Rectal smooth muscle tissue (tissue), 1 donor: ENCODE measurements around the gene ALX1.
"Not testable (repeated sequence)": the region's sequence is repeated elsewhere in the genome, so short reads cannot be mapped to it uniquely, and the experiment has no call there.

Experiments
- H3K27ac ChIP-seq: one replicate; pipeline ENCODE4 v1.7.0; 2013; ENCODE audit warnings: low read depth, low read length, inconsistent platforms
- H3K27me3 ChIP-seq: one replicate; pipeline ENCODE4 v1.7.0; 2013; ENCODE audit warnings: low read length; ENCODE audit not compliant: control insufficient read depth, insufficient read depth
- H3K36me3 ChIP-seq: one replicate; pipeline ENCODE4 v1.7.0; 2013; ENCODE audit warnings: low read length; ENCODE audit not compliant: control insufficient read depth, insufficient read depth
- H3K4me1 ChIP-seq: one replicate; pipeline ENCODE4 v1.7.0; 2013; ENCODE audit warnings: low read length; ENCODE audit not compliant: control insufficient read depth, insufficient read depth
- H3K4me3 ChIP-seq: one replicate; pipeline ENCODE4 v1.7.0; 2013; ENCODE audit warnings: low read length
- H3K9ac ChIP-seq: one replicate; pipeline ENCODE4 v1.7.0; 2013; ENCODE audit warnings: low read length

The ALX1 gene

GRCh38 chr12:85310025-85310424 is 30.0 kb downstream of the ALX1 start:
- Histone ChIP-seq H3K27ac (no peak overlapping the region), H3K4me3 (no peak overlapping the region), H3K9ac (no peak overlapping the region), H3K36me3 (no peaks in the 10 kb centered on the region), H3K27me3 (no peaks in the 10 kb centered on the region), H3K4me1 (no peaks in the 10 kb centered on the region)

GRCh38 chr12:85310456-85311076 is 30.5 kb downstream of the ALX1 start:
- no peaks in the 10 kb centered on the region for H3K36me3 ChIP-seq
- H3K27ac ChIP-seq = no peak overlapping the region
- H3K27me3 ChIP-seq = no peaks in the 10 kb centered on the region
- H3K4me3 ChIP-seq = no peak overlapping the region
- no peak overlapping the region for H3K9ac ChIP-seq
- no peaks in the 10 kb centered on the region for H3K4me1 ChIP-seq

DNA sequence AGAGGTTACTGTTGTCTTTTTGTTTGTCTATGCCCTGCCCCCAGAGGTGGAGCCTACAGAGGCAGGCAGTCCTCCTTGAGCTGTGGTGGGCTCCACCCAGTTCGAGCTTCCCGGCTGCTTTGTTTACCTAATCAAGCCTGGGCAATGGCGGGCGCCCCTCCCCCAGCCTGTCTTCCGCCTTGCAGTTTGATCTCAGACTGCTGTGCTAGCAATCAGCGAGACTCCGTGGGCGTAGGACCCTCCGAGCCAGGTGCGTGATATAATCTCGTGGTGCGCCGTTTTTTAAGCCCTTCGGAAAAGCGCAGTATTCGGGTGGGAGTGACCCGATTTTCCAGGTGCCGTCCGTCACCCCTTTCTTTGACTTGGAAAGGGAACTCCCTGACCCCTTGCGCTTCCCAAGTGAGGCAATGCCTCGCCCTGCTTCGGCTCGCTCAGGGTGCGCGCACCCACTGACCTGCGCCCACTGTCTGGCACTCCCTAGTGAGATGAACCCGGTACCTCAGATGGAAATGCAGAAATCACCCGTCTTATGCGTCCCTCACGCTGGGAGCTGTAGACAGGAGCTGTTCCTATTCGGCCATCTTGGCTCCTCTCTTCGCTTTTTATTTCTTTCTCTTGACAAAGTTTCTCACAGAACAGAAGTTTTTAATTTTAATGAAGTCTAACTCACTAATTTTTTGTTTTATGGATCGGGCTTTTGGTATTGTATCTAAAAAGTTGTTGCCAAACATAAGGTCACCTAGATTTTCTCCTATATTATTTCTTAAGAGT is 38.0 kb downstream of the ALX1 start:
- H3K4me1 ChIP-seq, H3K36me3 ChIP-seq, H3K9ac ChIP-seq, H3K27me3 ChIP-seq, H3K27ac ChIP-seq, H3K4me3 ChIP-seq: not testable (repeated sequence)

GRCh38 chr12:85322715-85323114 is 42.7 kb downstream of the ALX1 start:
- H3K4me3 ChIP-seq = no peak overlapping the region

GRCh38 chr12:85325442-85325841 is 45.4 kb downstream of the ALX1 start:
- no peak overlapping the region for H3K4me3 ChIP-seq
- H3K36me3 ChIP-seq = no peaks in the 10 kb centered on the region
- H3K27ac ChIP-seq = no peak overlapping the region
- H3K27me3 ChIP-seq = no peaks in the 10 kb centered on the region
- no peaks in the 10 kb centered on the region for H3K4me1 ChIP-seq
- H3K9ac ChIP-seq = no peak overlapping the region

More at GRCh38 chr12:85322715-85323114, 42.7 kb downstream of the ALX1 start:
- Histone ChIP-seq H3K9ac (no peak overlapping the region), H3K27me3 (no peaks in the 10 kb centered on the region), H3K27ac (no peak overlapping the region), H3K4me1 (no peaks in the 10 kb centered on the region), H3K36me3 (no peaks in the 10 kb centered on the region)

DNA sequence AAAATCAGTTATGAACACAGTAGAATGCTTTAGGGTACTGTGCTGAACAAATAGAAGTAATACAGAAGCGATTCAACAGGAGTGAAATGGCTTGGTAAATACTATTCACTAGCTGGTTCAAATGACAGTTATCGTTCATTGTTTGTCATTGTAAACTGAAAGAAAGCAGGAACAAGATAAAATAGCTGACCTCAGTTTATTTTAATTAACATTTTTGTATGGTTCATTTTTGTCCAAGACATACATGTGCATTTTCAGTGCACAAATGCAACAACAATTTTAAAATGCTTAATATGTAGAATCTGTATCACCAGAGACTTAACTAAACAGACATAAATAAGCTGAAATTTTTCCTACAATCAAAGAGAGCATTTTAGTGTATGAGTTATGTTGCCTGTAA is 49.9 kb downstream of the ALX1 start:
- Histone ChIP-seq H3K4me1 (no peaks in the 10 kb centered on the region), H3K9ac (no peak overlapping the region), H3K36me3 (no peaks in the 10 kb centered on the region), H3K27ac (no peak overlapping the region), H3K4me3 (no peak overlapping the region), H3K27me3 (no peaks in the 10 kb centered on the region)

GRCh38 chr12:85348779-85349178 is 68.8 kb downstream of the ALX1 start:
- Histone ChIP-seq H3K27ac (no peak overlapping the region), H3K4me3 (no peak overlapping the region), H3K9ac (no peak overlapping the region), H3K27me3 (no peaks in the 10 kb centered on the region), H3K36me3 (no peaks in the 10 kb centered on the region), H3K4me1 (no peaks in the 10 kb centered on the region)

- Histone ChIP-seq H3K4me3 (no peak overlapping the region), H3K4me1 (no peaks in the 10 kb centered on the region), H3K27me3 (no peaks in the 10 kb centered on the region), H3K9ac (no peak overlapping the region), H3K27ac (no peak overlapping the region), H3K36me3 (no peaks in the 10 kb centered on the region)
Observed at GRCh38 chr12:85350356-85350755, 70.3 kb downstream of the ALX1 start.
